OCI-LY3 (cell line): ENCODE data around the gene CSNK1A1.

Experiments used
- EZH2phosphoT487 ChIP-seq: fragments of 200-600 bp; shearing (Covaris generic); IDR thresholded peaks from 2 replicates; pipeline ENCODE4 v1.6.1; 2018; ENCODE audit warnings: antibody characterized with exemption, mixed run types, low read depth
- TF ChIP-seq, protein P1 (sequence below): fragments of 200-600, 300-600 bp; sonication (generic); IDR thresholded peaks from 2 replicates; pipeline ENCODE4 v1.5.1; 2014; ENCODE audit warnings: antibody characterized with exemption, low read length, low read depth

DNA sequence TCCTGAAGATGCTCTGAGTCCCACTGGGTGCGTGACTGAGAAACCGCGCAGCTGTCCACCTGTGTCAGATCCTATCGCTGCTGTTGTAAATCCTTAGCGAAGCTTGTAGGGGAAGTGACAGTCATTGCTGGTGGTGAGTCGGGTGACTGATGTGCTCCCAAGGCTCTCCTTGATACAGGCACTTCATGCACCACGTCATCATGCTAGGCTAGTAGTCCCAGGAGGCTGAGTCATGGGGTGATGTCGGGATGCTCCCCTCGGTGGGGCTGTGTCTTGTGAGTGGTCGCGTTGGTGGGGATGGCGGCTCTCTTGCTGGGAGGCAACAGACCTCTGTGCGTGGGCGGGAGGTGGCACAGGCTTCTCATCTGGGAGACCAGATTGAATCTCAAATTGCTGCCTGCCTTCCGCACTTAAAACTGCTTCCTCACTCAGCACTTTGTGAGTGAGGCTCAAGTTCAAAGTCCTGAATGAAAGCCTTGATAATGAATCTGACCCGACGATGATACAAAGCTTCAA, 84.7 kb downstream of the CSNK1A1 start:
- TF ChIP-seq, protein P1, sequence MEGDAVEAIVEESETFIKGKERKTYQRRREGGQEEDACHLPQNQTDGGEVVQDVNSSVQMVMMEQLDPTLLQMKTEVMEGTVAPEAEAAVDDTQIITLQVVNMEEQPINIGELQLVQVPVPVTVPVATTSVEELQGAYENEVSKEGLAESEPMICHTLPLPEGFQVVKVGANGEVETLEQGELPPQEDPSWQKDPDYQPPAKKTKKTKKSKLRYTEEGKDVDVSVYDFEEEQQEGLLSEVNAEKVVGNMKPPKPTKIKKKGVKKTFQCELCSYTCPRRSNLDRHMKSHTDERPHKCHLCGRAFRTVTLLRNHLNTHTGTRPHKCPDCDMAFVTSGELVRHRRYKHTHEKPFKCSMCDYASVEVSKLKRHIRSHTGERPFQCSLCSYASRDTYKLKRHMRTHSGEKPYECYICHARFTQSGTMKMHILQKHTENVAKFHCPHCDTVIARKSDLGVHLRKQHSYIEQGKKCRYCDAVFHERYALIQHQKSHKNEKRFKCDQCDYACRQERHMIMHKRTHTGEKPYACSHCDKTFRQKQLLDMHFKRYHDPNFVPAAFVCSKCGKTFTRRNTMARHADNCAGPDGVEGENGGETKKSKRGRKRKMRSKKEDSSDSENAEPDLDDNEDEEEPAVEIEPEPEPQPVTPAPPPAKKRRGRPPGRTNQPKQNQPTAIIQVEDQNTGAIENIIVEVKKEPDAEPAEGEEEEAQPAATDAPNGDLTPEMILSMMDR = no peak
- no peak for TF ChIP-seq EZH2phosphoT487
